ENCODE measurements around the gene GPC1. TPM values are rescaled to one million over a fixed set of nuclear protein-coding genes. Genes with fewer than 3 reads are reported as not detected.
A peak's percentile ranks its signal among the peaks of the same experiment; 100 is the strongest.

The GPC1 gene
- polyA plus RNA-seq, 1 experiment, result 46.8 TPM

DNA sequence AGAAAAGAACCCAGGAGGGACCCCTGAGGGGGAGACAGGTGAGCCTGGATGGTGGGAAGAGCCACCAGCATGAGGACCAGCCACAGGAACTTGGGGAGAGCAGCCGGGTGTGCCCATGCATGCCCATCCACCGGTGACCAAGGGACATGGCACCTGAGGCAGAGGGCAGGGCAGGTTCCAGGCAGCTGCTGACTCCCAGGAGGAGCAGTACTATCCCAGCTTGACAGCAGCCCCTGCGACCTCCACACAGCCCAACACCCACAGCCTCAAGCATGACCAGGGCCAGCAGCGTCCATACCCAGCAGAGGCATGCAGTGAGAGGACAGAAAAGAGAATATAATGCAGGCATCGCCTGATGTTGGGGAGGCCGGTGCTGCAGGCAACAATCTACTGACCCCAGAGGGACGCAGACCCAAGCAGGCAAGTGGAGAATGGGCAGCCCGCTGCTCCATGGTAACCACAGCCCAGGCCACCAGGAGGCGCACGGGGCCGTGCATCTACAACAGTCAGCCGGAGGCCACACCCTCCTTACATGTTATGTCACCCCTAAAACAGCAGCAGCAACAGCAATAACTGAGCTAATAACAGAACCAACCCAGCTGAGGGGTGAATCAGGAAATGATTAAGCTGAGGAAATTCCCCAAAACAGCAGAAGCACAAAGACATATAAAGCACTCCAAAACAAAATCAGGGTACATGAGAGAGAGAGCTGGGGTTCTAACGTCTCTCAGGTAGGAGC is 78.3 kb downstream of the GPC1 start:
- no peak overlapping the region for H3K4me3 ChIP-seq (ENCODE audit: low read depth, low read length)
- CTCF ChIA-PET, result interaction anchor here (0.6 to 2.2 kb wide), 45 partner anchors 9 to 327 kb away, joined by 3 to 66 read pairs (median 4); partner anchors contain the start of genes ANKMY1, CAPN10 and RNPEPL1
- H3K27me3 ChIP-seq (ENCODE audit: control insufficient read depth, insufficient read depth, low read length), result no peaks in the 10 kb centered on the region
- no peaks in the 10 kb centered on the region for H3K9me3 ChIP-seq (ENCODE audit: control insufficient read depth, insufficient read depth, low read length)
- peak; percentile 68 for DNase-seq (ENCODE audit: low read depth, low spot score)
- no peak overlapping the region for H3K27ac ChIP-seq (ENCODE audit: low read depth, low read length)
- POLR2A ChIA-PET, result interaction anchor here (0.6 to 1.1 kb wide), 3 partner anchors 53 to 327 kb away, joined by 3 read pairs; no protein-coding TSS in a partner anchor
- TF ChIP-seq, protein P1, sequence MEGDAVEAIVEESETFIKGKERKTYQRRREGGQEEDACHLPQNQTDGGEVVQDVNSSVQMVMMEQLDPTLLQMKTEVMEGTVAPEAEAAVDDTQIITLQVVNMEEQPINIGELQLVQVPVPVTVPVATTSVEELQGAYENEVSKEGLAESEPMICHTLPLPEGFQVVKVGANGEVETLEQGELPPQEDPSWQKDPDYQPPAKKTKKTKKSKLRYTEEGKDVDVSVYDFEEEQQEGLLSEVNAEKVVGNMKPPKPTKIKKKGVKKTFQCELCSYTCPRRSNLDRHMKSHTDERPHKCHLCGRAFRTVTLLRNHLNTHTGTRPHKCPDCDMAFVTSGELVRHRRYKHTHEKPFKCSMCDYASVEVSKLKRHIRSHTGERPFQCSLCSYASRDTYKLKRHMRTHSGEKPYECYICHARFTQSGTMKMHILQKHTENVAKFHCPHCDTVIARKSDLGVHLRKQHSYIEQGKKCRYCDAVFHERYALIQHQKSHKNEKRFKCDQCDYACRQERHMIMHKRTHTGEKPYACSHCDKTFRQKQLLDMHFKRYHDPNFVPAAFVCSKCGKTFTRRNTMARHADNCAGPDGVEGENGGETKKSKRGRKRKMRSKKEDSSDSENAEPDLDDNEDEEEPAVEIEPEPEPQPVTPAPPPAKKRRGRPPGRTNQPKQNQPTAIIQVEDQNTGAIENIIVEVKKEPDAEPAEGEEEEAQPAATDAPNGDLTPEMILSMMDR (IDR thresholded peaks at IDR 0.05; ENCODE audit: low read depth, low read length), result peak; percentile 97

DNA sequence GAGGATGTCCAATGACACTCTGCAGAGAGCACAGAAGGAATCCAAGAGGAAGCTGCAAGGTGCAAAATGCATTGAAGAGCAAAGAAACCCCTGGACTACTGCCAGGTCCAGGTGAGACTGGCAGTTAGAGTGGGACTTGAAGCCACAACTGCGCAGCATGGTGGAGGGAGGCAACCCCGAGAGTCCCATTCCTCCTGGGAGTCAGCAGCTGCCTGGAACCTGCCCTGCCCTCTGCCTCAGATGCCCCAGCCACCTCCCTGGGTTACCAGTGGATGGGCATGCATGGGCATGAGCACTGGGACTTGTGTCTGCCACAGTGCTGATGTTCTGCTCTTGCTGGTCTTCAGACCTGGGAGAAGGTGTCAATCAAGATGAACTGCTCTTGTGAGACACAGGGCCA is 79.2 kb downstream of the GPC1 start:
- Histone ChIP-seq H3K27me3 (ENCODE audit: control insufficient read depth, insufficient read depth, low read length) (peaks cover 2% of the 10 kb centered on the region), H3K9me3 (ENCODE audit: control insufficient read depth, insufficient read depth, low read length) (no peaks in the 10 kb centered on the region), H3K4me3 (ENCODE audit: low read depth, low read length) (no peak overlapping the region), H3K27ac (ENCODE audit: low read depth, low read length) (no peak overlapping the region)
- TF ChIP-seq, protein P1 (IDR thresholded peaks at IDR 0.05; ENCODE audit: low read depth, low read length), result no peak
- ChIA-PET CTCF (interaction anchor here (0.6 to 2.2 kb wide), 34 partner anchors 8 to 326 kb away, joined by 3 to 66 read pairs (median 4); partner anchors contain the start of genes ANKMY1 and CAPN10), POLR2A (interaction anchor here (1.0 kb wide), 1 partner anchor 52 kb away, joined by 3 read pairs; no protein-coding TSS in a partner anchor)
- DNase-seq (ENCODE audit: low read depth, low spot score), result no peak

DNA sequence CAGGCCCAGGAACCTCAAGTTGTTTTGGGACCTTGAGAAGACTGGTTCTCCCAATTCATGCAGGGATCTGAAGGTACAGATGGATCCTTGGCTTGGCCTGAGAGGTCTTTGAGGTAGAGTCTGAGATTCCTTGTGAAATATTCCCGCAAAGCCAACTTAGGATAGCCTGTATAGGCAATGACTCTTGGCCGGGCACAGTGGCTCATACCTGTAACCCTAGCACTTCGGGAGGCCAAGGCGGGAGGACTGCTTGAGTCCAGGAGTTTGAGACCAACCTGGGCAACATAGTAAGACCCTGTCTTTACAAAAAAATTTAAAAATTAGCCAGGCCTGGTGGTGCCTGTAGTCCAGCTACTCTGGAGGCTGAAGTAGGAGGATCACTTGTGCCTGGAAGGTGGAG is 81.9 kb downstream of the GPC1 start:
- H3K4me3 ChIP-seq (ENCODE audit: low read depth, low read length), result no peak overlapping the region
- CTCF ChIA-PET, result interaction anchor here (1.1 to 1.4 kb wide), 3 partner anchors 49 to 323 kb away, joined by 4 to 7 read pairs (median 5); no protein-coding TSS in a partner anchor

More for the DNA sequence above, 81.9 kb downstream of the GPC1 start:
- no peak for DNase-seq (ENCODE audit: low read depth, low spot score)
- TF ChIP-seq, protein P1 (IDR thresholded peaks at IDR 0.05; ENCODE audit: low read depth, low read length), result no peak
- H3K9me3 ChIP-seq (ENCODE audit: control insufficient read depth, insufficient read depth, low read length), result peaks cover 11% of the 10 kb centered on the region
- H3K27ac ChIP-seq (ENCODE audit: low read depth, low read length), result no peak overlapping the region
- H3K27me3 ChIP-seq (ENCODE audit: control insufficient read depth, insufficient read depth, low read length), result peaks cover 2% of the 10 kb centered on the region
- POLR2A ChIA-PET, result no interaction called here

Small RNA genes within 50 kb of the gene (small RNA-seq; reads per million reads assigned to genes)
- 661 reads per million, percentile 95 among the genes with 10 or more reads in this experiment for gene MIR149 (ENCODE audit: insufficient read length, low read depth)

Other genes with a start within 250 kb of the GPC1 start
- gene ANKMY1, start 122.3 kb downstream of the GPC1 start, polyA plus RNA-seq (2011; rRNA removed), result 2.9 and 3.1 TPM in 2 replicates
- gene DUSP28, start 124.7 kb downstream of the GPC1 start, polyA plus RNA-seq (2011; rRNA removed), result 4.4 and 6.1 TPM in 2 replicates
- 7.2 and 15.0 TPM in 2 replicates for gene RNPEPL1, start 132.8 kb downstream of the GPC1 start, polyA plus RNA-seq (2011; rRNA removed)
- gene CAPN10, start 151.1 kb downstream of the GPC1 start, polyA plus RNA-seq (2011; rRNA removed), result 5.6 and 7.5 TPM in 2 replicates
- gene GPR35, start 189.8 kb downstream of the GPC1 start, polyA plus RNA-seq (2011; rRNA removed), result 0.05 and 0.06 TPM in 2 replicates
- not detected in 2 replicates for gene AQP12B, start 247.2 kb downstream of the GPC1 start, polyA plus RNA-seq (2011; rRNA removed)

Measured in AG04450 (cell line).